SU-DHL-6 (cell line): Measurements from ENCODE around the gene CFAP97D2.
A peak's percentile ranks its signal among the peaks of the same experiment; 100 is the strongest.

Source experiments
- H2AFZ ChIP-seq: fragments of 200-600 bp; sonication (generic); 2 replicates; pipeline ENCODE4 v1.6.1; 2014; ENCODE audit warnings: low read depth, mild to moderate bottlenecking, moderate library complexity, mixed read lengths, antibody characterized with exemption, low read length; ENCODE audit not compliant: severe bottlenecking
- H3F3A ChIP-seq: fragments of 200-600 bp; shearing (Covaris generic); 2 replicates; pipeline ENCODE4 v1.6.0; 2016; ENCODE audit warnings: antibody characterized with exemption, mild to moderate bottlenecking; ENCODE audit not compliant: insufficient read depth
- H3K27ac ChIP-seq: fragments of 200-600 bp; sonication (generic); 2 replicates; pipeline ENCODE4 v1.5.1; 2016; ENCODE audit warnings: low read depth, mild to moderate bottlenecking, low read length, moderate library complexity, mixed read lengths
- H3K27me3 ChIP-seq: fragments of 200-600 bp; sonication (generic), shearing (Covaris generic); 2 replicates; pipeline ENCODE4 v1.6.0; 2014; ENCODE audit warnings: mild to moderate bottlenecking, low read length
- H3K36me3 ChIP-seq: fragments of 200-600 bp; sonication (generic); 2 replicates; pipeline ENCODE4 v1.6.1; 2014; ENCODE audit warnings: mild to moderate bottlenecking, low read length, mixed read lengths
- H3K4me2 ChIP-seq: fragments of 300-600, 200-600 bp; shearing (Covaris generic), sonication (generic); 2 replicates; pipeline ENCODE4 v1.6.0; 2014; ENCODE audit warnings: low read length, low read depth, mild to moderate bottlenecking; ENCODE audit not compliant: poor library complexity, severe bottlenecking
- H3K4me3 ChIP-seq: fragments of 200-600 bp; sonication (generic); 2 replicates; pipeline ENCODE4 v1.5.1; 2014; ENCODE audit warnings: antibody characterized with exemption, low read length, mild to moderate bottlenecking, mixed read lengths; ENCODE audit not compliant: insufficient read depth, poor library complexity, severe bottlenecking
- H3K79me2 ChIP-seq: fragments of 200-600 bp; sonication (generic); 2 replicates; pipeline ENCODE4 v1.6.1; 2014; ENCODE audit warnings: mild to moderate bottlenecking, low read length, moderate library complexity; ENCODE audit not compliant: insufficient read depth
- H3K9ac ChIP-seq: fragments of 200-600 bp; sonication (generic); 2 replicates; pipeline ENCODE4 v1.7.0; 2014; ENCODE audit warnings: mild to moderate bottlenecking, low read length
- H3K9me2 ChIP-seq: fragments of 200-600 bp; sonication (generic); replicated peaks from 2 replicates; pipeline ENCODE4 v1.6.1; 2014; ENCODE audit warnings: low read length; ENCODE audit not compliant: insufficient read depth
- H3K9me3 ChIP-seq: fragments of 200-600 bp; sonication (generic); 2 replicates; pipeline ENCODE4 v1.6.1; 2014; ENCODE audit warnings: low read length, mixed read lengths; ENCODE audit not compliant: insufficient read depth
- H4K20me1 ChIP-seq: fragments of 200-600 bp; sonication (generic); 2 replicates; pipeline ENCODE4 v1.6.1; 2014; ENCODE audit warnings: low read depth, mild to moderate bottlenecking, antibody characterized with exemption, low read length, moderate library complexity, mixed read lengths
- CTCF ChIP-seq: fragments of 200-600 bp; sonication (generic); IDR thresholded peaks from one replicate; pipeline ENCODE4 v1.5.1; 2017; ENCODE audit warnings: antibody characterized with exemption, mild to moderate bottlenecking, low read length, moderate library complexity; ENCODE audit not compliant: insufficient read depth, poor library complexity, severe bottlenecking
- EZH2phosphoT487 ChIP-seq: fragments of 200-600 bp; sonication (generic), shearing (Covaris generic); conservative IDR thresholded peaks from 2 replicates; pipeline ENCODE4 v1.6.1; 2018; ENCODE audit warnings: mild to moderate bottlenecking, antibody characterized with exemption, low read length, moderate library complexity, mixed read lengths

Gene CFAP97D2

GRCh38 chr13:114179087-114179658 lies at the start of gene CFAP97D2:
CFAP97D2 (plus strand) TSS chr13:114179257; CDS start chr13:114179331, 74 bp downstream.
- Histone ChIP-seq H3F3A (no peaks in the 10 kb centered on the region), H3K9me3 (no peaks in the 10 kb centered on the region), H3K27ac (no peak within 1 kb of the TSS), H3K36me3 (no peaks in the 10 kb centered on the region), H3K9ac (no peak within 1 kb of the TSS), H4K20me1 (no peaks in the 10 kb centered on the region), H3K4me3 (no peak within 1 kb of the TSS), H3K4me2 (no peak within 1 kb of the TSS), H3K79me2 (no peaks in the 10 kb centered on the region), H3K9me2 (no peaks in the 10 kb centered on the region), H2AFZ (no peak within 1 kb of the TSS), H3K27me3 (no peaks in the 10 kb centered on the region)
- TF ChIP-seq EZH2phosphoT487: no peak
- no peak for TF ChIP-seq CTCF

GRCh38 chr13:114129649-114130062 lies 49.4 kb upstream of the CFAP97D2 start:
- H2AFZ ChIP-seq: no peak overlapping the region
- no peaks in the 10 kb centered on the region for H3K36me3 ChIP-seq
- H3K27me3 ChIP-seq: no peaks in the 10 kb centered on the region
- H3K9me2 ChIP-seq: no peaks in the 10 kb centered on the region
- no peaks in the 10 kb centered on the region for H3K79me2 ChIP-seq
- no peak overlapping the region for H3K4me3 ChIP-seq
- H3K9me3 ChIP-seq: no peaks in the 10 kb centered on the region
- peak overlapping the region; percentile 49 for H3K4me2 ChIP-seq
- no peaks in the 10 kb centered on the region for H4K20me1 ChIP-seq
- TF ChIP-seq CTCF: no peak
- TF ChIP-seq EZH2phosphoT487: no peak
- H3K9ac ChIP-seq: no peak overlapping the region
- H3F3A ChIP-seq: 0 out of 2 replicates have a peak, but pooled peaks cover 6% of the 10 kb centered on the region
- no peak overlapping the region for H3K27ac ChIP-seq

- Histone ChIP-seq H3K36me3 (no peaks in the 10 kb centered on the region), H2AFZ (no peak overlapping the region), H3F3A (0 out of 2 replicates have a peak, but pooled peaks cover 6% of the 10 kb centered on the region), H3K4me3 (no peak overlapping the region), H3K79me2 (no peaks in the 10 kb centered on the region), H3K9me3 (no peaks in the 10 kb centered on the region), H4K20me1 (no peaks in the 10 kb centered on the region), H3K27me3 (no peaks in the 10 kb centered on the region), H3K4me2 (no peak overlapping the region), H3K9ac (no peak overlapping the region), H3K27ac (no peak overlapping the region), H3K9me2 (no peaks in the 10 kb centered on the region)
- TF ChIP-seq EZH2phosphoT487: no peak
- TF ChIP-seq CTCF: no peak
Observed at GRCh38 chr13:114130131-114130836, 48.8 kb upstream of the CFAP97D2 start.
